ENCODE data around the gene CFAP65.
A peak's percentile ranks its signal among the peaks of the same experiment; 100 is the strongest.

Gene CFAP65

DNA sequence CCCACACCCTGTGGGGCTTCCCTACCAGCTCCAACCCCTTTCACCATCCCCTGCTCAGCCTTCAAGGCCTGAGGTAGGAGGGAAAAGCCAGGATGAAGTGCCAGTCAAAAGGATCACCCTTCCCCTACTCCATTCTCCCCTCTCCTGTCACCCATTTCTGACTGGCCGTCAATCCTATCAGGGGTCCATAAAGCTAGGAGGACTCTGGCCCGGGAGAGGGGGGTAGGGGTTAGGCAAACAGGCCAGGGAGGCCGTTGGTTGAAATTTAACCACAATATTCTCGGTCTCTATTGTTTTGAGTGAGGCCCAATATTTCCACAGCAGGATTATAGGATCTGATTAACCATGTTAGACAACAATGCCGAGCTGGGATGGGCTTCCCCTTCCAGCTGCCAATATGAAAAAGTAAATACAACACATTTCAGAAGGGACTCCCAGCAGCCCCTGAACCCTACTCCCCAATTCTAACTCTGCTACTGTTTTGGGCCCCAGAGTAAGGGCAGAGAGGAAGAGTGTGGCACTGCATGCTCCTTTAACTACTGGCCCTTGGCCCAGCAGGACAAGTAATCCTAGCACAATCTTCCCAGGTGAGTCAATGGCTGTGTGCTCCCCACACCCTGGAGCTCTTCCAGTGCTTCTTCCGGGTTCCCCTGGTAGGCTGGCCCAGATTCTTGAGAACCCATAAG, 30.0 kb upstream of the CFAP65 start:
- in situ Hi-C loops (cut with MboI; ENCODE audit: low pct_unique_long_range_greater_than_20kb, low sequenced_read_pairs), result no loop called here
- no peak for DNase-seq

DNA sequence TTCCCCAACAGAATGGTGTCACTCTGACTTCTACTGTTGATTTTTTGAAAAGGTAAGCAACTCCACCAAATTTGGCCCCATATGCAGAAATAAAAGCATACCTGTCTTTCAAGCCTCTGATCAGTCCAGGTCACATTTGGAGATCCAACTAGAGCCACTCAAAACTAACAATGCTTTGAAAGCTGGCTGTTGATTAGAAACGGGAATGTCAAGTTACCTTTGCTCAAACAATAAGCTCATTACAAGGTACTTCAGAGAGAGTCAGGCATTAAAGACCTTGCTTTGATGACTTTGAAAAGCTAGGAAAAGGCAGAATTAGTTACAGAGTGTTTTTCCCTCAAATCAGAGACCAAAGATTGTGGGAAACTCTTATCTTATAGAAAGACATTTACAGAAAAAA, 24.2 kb upstream of the CFAP65 start:
- DNase-seq, result no peak
- in situ Hi-C loops (cut with MboI; ENCODE audit: low pct_unique_long_range_greater_than_20kb, low sequenced_read_pairs), result no loop called here

DNA sequence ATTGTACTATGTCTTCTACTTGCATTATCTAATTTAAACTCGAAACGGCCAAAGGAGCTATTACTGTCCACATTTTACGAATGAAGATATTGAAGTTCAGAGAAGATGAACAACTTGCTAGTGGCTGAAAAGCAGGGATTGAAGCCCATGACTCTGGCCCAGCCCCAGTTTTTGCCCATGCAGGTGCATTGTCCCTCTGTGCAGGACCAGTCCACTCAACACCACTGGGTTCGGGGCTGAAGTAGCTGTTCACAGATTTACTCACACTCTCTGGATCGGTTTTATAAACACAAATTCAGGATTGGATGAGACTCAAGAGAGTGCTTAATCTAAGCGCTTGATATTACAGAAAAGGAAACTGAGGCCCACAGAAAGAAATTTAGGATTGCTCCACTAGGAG, 20.8 kb upstream of the CFAP65 start:
- in situ Hi-C loops (cut with MboI; ENCODE audit: low pct_unique_long_range_greater_than_20kb, low sequenced_read_pairs), result no loop called here
- DNase-seq, result no peak

DNA sequence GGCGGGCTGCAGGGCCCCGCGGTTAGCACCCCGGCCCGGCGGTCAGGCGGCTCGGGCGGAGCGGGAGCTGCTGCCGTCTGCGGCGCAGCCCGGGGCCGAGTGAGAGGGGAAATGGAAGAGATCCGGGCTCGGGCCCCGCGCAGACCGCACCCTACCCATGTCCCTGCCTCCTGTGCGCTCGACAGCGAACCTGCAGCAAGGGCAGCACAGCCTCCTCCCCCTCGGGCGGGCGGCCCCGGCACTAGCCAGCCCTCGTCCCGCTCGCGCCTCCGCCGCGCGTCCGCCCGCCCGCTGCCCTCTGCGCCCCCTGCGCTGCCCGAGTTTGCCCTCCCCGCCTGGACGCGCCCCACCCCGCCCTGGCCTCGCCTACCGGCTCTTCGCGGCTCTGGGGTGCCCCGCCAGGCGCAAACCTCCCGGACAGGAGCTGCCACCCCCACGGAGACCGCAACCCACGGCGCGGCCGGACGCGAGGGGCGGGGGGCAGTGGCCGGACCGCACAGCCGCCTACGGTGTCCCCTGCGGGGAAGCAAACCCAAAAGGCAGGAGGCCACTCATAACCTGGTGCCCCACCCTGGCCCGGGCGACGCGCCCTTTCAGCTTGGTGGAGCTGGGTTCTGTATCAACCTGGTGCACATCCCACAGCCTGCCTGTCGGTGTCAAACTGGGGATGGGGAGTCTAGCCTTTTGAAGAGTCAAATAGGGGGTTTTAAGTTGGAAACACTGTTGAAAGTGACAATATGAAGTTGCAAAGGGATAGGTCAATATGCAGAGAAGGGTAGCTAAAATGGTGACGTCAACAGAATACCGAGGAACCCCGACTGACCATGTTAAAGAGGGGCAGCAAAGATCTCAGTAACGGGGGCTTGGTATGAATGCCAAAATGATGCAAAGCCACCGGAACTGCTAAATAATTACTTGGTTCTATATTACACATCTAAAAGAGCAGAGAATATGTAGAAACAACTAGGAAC, 19.8 kb upstream of the CFAP65 start, which contains the start of gene IHH:
IHH (minus strand) TSS at position 101 of the 971 bp plus-strand sequence. CDS start 454 bp downstream, outside the sequence.
- no peak for DNase-seq
- in situ Hi-C loops (cut with MboI; ENCODE audit: low pct_unique_long_range_greater_than_20kb, low sequenced_read_pairs), result no loop called here

DNA sequence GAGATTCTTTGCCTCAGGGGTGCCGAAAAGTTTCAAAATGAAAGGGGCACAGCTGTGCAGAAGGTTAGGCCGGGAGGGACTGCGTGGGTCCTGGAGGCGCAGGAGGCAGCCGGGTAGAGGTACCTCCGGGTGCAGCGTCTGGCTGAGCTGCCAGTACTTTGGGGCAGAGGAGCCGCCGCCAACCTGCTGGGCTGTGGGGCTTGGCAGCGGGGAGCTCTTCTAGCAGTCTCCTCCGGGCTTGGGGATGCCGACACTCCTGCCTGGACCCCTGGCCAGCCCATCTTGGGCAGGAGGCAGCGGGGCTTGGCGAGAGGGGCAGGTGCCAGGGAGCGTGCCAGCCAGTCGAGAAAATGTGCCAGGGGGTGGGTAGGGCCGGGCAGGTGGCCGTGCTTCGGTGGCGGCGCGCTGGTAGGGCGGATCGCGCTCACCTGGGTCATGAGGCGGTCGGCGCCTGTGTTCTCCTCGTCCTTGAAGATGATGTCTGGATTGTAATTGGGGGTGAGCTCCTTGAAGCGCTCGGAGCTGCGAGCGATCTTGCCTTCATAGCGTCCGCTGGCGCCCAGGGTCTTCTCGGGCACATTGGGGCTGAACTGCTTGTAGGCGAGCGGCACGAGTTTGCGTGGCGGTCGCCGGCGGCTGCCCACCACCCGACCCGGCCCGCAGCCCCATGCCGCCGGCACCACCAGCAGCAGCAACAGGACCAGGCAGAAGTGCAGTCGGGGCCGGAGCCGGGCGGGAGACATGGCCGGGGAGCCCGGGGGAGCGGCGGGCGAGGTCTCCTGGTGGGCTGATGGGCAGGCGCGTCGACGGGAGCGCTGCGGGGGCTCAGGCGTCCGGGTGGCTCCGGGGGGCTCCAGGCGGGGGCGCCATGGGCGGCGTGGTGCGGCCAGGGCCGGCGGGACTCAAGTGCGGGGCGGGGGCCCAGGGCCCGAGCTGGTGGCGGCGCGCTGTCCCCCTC, 18.7 kb upstream of the CFAP65 start:
- in situ Hi-C loops (cut with MboI; ENCODE audit: low pct_unique_long_range_greater_than_20kb, low sequenced_read_pairs), result no loop called here

DNA sequence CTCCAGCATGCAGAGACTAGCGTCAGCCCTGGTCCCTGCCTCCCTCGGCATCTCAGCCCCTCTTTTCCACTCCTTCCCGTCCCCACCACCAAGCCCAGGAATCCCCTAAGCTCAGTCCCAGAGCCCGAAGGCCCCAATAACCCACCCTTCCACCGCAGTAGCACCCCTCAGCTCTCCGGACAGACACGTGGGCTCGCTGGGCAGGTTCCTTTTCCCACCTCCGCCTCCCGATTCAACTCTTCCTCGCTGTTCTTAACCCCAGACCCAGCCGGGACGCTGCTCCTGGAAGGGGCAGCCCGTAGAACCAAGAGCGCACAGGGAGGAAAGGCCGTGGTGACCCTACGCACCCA, 18.0 kb upstream of the CFAP65 start:
- in situ Hi-C loops (cut with MboI; ENCODE audit: low pct_unique_long_range_greater_than_20kb, low sequenced_read_pairs), result no loop called here
- DNase-seq, result no peak

More for the DNA sequence above, 18.7 kb upstream of the CFAP65 start:
- no peak for DNase-seq

DNA sequence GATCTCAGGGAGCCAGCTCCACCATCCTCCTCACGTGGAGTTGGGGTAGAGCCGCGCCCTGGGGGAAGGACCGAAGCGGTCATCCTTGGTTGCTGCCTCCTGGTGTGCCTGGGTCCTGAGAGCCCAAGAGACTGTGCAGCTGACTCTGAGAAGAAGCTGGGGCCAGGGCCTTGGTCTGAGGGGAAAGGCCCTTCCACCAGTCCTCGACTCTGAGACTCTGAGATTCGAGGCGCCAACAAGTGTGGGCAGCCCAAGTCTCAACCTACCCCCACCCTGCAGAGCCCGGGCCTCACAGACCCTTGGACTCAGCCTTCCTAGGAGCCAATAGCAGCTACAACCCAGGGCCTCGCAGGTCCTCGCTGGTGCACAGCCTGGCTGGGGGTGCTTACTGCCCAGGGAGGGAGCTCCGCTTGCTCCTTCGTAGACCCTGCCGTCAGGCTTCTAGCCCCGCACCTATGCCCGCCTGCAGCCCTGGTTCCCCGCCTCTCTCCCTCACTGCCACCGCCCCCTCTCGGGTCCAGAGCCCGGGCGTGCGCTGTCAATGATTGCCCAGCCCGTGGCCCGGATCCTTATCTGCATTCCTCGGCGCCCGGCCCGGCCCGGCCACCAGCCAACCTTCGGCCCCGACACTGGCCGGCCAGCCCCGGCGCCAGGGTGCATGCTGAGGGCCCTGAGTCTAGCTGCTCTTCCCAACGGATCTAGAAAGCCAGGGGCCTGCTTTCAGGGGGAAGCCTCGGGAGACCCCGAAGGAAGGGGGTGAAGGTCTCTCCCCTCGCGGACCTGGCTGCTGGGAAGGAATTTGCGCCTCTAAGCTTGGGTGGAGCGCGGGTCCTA, 17.4 kb upstream of the CFAP65 start:
- in situ Hi-C loops (cut with MboI; ENCODE audit: low pct_unique_long_range_greater_than_20kb, low sequenced_read_pairs), result no loop called here

DNA sequence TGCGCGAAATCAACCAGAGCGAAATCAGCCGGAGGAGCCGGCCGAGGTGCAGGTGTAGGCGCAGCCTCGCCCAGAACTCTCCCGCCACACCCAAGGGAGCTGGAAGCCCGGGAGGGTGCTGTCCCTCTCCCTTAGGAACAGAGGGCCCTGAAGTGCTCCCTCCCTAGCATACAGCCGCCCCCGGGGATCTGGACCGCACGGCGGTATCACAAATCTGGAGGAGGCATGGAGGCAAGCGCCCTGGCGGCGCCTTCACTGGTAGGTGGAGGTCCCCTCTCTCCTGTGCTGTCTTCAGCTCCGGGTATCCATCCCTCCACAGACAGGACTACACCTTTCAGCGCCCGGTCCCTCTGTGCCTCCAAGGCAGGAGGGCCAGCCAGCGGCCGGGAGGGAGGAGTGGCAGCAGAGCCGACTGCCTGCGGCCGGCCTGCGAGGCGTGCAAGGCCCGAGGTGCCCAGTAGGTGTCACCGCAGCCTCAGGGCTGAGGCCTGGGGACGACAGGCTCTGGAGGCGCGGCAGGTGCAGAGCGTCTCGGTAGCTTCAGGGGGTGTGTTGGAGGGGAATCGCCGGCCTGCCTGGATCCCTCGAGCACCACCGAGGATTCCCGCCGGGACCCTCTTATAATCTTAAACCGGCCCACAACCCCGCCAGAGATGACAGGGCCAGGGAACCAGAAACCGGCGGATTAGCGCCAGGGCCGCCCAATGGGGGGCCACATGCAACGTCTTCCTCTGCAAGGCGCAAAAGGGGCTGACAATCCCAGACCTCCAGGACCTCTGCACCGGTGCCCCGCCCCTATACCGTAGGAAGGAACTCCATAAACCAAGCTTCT, 16.6 kb upstream of the CFAP65 start:
- in situ Hi-C loops (cut with MboI; ENCODE audit: low pct_unique_long_range_greater_than_20kb, low sequenced_read_pairs), result no loop called here
- DNase-seq, result peak; percentile 62

More for the DNA sequence above, 17.4 kb upstream of the CFAP65 start:
- DNase-seq, result no peak

DNA sequence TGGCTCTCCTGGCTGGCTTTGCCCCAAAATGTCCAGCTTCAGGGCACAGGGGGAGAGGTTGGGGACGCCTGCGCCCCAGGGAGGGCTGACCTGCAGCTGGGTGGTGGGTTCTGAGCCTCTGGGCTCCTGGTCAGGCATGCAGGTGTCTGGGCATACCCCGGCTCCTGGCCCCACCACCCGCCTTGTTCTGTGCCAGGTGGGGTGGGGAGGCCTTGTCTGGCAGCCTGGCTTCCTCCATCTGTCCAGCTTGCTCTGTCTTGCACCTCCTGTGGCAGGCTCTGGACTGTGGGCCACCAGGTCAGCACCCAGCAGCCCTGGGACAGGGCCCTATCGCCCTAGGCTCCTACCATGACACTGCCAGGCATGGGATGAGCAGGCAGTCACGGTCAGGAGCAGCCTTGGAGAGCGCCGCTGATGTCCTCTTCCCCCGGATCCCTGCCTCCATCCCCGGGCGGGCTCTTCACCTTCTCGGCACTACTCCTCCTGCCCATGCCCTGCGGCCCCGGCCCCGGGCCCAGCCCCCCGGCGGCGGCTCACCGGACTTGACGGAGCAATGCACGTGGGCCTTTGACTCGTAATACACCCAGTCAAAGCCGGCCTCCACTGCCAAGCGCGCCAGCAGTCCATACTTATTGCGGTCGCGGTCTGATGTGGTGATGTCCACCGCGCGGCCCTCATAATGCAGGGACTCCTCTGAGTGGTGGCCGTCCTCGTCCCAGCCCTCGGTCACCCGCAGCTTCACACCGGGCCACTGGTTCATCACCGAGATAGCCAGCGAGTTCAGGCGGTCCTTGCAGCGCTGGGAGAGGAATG, 15.8 kb upstream of the CFAP65 start:
- in situ Hi-C loops (cut with MboI; ENCODE audit: low pct_unique_long_range_greater_than_20kb, low sequenced_read_pairs), result no loop called here

DNA sequence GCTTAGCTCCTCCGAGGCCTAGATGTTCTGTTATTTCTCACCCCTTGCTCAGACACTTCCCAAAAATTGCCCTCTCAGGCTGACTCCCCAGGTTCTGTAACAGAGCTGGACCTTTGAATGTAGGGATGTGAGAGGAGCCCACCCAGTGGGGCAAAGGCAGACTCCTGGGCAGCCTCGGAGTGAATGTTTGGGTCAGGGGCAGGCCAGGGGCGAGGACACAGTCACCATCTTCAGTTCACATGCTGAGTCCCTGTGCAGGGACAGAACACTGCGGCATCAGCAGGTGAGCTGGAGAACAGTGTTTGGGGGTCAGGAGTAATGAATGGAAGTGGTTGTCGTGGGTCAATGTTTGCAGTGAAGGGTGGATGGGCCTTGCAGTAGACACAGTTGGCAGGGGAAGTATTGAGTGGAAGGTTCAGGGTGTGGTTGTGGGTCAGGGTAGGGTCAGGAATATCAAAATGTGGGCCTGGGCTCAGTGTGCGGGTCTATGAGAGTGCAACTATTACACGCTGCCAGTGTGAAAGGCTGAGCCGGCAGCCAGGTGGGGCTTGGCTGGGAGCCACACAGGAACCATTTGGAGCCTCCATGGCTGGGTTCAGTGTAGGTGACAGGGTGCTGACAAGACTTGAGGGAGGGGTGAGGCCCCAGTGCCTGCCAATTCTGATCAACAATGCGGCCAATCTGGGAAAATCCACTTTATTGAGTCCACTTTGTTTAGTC, 15.0 kb upstream of the CFAP65 start:
- DNase-seq, result no peak
- in situ Hi-C loops (cut with MboI; ENCODE audit: low pct_unique_long_range_greater_than_20kb, low sequenced_read_pairs), result no loop called here

More for the DNA sequence above, 15.8 kb upstream of the CFAP65 start:
- DNase-seq, result no peak

DNA sequence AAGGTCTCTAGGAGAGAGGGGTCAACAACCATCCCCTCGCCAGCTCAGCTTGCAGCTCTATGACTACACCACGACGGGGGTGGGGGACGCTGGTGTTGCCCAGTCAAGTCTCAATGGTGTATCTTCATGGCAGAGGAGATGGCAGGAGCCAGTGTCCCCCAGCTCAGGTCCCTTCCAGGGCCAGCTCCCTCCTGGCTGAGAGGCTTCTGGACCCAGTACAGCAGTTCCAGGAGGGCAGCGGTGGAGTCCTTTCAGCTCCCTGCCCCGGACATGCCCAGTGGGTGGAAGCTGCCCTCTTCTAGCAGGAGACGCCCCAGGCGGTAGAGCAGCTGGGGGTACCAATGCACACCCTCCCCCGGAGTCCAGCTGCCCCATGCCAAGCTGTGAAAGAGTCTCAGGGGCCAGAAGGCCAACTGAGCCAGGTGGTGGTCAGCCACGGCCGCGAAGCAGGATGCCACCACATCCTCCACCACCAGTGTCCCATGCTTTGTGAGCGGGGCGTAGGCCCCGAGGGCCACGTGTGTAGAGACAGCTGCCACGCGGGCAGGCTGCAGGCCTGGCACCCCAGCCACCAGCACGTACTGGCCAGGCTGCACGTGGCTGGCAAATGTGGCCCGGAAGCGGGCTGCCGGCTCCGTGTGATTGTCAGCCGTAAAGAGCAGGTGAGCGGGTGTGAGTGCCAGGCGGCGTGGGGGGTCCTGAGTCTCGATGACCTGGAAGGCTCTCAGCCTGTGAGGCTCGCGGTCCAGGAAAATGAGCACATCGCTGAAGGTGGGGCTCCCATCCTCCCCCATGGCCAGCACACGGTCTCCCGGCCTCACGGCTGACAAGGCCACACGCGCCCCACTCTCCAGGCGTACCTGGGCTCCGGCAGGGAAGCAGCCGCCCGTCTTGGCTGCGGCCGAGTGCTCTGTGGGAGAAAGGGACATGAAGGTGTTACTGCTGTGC, 13.9 kb upstream of the CFAP65 start:
- in situ Hi-C loops (cut with MboI; ENCODE audit: low pct_unique_long_range_greater_than_20kb, low sequenced_read_pairs), result no loop called here

DNA sequence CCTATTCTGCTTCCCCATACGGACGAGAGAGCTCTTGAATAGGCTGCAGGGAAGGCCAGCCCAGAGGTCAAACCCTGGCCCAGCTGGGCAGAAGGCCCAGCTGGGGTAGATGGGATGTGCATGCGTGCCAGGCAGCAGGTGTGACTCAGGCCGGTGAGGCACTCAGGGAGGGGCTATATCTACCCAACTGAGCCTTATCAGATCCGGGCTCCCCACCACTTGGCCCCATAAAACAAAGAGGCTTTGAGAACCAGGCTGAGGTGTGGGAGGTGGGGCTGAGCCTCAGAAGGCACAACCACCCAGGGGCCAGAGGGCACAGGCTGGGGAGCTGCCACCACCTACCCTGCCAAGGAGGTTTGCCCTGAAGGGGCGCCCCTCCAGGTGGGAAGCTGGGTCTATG, 8.0 kb upstream of the CFAP65 start:
- in situ Hi-C loops (cut with MboI; ENCODE audit: low pct_unique_long_range_greater_than_20kb, low sequenced_read_pairs), result no loop called here

More for the DNA sequence above, 13.9 kb upstream of the CFAP65 start:
- DNase-seq, result no peak

DNA sequence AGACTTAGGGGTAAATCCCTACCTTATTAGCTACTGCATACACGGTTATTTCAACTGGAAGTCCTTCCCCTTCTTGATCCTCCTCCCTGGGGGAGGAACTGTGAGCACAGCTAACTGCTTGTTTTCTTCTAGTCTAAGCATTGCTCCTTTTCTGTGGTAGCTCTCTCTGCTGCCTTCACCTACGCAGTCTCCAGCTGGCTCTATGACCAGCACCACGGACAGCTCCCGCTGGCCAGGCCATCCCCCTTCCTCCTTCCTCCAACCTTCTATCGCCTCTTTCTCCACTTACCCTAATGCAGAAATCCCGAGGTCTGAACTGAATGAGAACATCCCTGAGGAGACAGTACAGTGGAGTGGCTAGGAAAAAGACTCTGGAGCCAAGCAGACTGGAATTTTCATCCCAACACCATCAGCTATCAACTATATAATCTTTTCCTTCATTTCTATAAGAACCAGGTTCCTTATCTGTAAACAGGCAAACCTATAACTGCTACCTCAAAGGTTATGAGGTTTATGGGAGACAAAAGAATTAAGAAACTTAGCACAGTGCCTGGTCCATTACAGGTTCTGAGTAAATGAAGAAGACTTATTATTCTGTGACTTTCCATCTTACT, 4.7 kb upstream of the CFAP65 start:
- DNase-seq, result peak; percentile 63
- in situ Hi-C loops (cut with MboI; ENCODE audit: low pct_unique_long_range_greater_than_20kb, low sequenced_read_pairs), result no loop called here

More for the DNA sequence above, 8.0 kb upstream of the CFAP65 start:
- no peak for DNase-seq

DNA sequence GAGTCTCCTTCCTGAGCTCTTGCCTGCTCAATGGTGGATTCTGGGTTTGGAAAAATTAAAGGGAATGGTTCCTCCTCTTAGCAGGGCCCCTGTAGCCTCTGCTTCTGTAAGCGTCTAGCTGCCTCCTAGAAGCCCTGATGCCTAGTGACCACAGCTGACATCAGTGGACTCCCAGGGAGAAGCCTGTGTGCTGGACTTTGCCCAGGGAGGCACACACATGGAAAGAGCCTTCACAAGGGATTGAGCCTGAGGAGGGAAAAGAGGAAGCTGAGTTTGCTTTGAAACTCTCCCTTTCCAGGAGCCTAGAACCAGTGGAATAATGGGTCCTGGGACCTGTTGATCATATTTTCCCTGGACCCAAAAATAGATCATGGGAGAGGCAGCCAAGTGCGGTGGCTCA, 1.4 kb upstream of the CFAP65 start:
- in situ Hi-C loops (cut with MboI; ENCODE audit: low pct_unique_long_range_greater_than_20kb, low sequenced_read_pairs), result no loop called here
- DNase-seq, result no peak

DNA sequence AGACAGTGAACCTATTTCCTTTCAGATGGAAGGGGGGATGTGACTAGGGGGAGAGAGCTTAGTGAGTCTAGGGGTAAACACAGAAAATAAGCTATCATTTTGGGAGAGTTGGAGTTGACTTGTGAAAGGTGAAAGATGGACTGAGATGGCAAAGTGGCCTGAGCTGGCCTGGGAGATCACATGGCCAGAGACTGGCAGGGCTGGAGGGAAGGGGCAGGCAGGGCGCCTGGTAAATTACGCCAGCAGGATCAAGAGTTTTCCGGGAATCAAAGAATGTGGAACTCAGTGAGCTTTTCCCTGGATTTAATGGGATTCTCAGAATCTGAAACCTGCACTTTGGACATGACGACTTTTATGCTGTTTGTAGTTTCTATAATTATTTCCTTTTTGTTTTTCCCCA, 841 bp upstream of the CFAP65 start:
- no peak for DNase-seq
- in situ Hi-C loops (cut with MboI; ENCODE audit: low pct_unique_long_range_greater_than_20kb, low sequenced_read_pairs), result no loop called here
